Renal cortex interstitium (tissue), 11 donors: ENCODE measurements around the gene CCDC78. TPM values are rescaled to one million over a fixed set of nuclear protein-coding genes. Genes with fewer than 3 reads are reported as not detected.
"Not testable (repeated sequence)": the region's sequence is repeated elsewhere in the genome, so short reads cannot be mapped to it uniquely, and the experiment has no call there.

Experiments
- DNase-seq, 11 donors: peaks; one replicate each; pipeline ENCODE4 v3.0.0-alpha.2; 2013; ENCODE audit warnings: low read depth in 9 of 11, low spot score in 4 of 11; ENCODE audit errors: extremely low read depth in 1 of 11
- polyA plus RNA-seq, 3 donors: library from polyadenylated mRNA; unstranded; fragments of 120-200 nt; gene quantifications; one replicate each; pipeline ENCODE4 v1.2.1, GENCODE V29; 2013; ENCODE audit not compliant: insufficient read length in 3 of 3

The CCDC78 gene
- polyA plus RNA-seq, 3 donors = 1.5 to 3.6 (median 3.1) TPM

GRCh38 chr16:762595-763268, 36.5 kb upstream of the CCDC78 start:
- no peak for DNase-seq

- no peak for DNase-seq
Observed at GRCh38 chr16:761625-762513, 35.6 kb upstream of the CCDC78 start.

GRCh38 chr16:760545-761343, 34.5 kb upstream of the CCDC78 start, which contains the start of gene MSLN:
Gene MSLN, plus strand, starts transcription at chr16:760734. Its CDS starts 1,947 bp downstream, at chr16:762681.
- no peak for DNase-seq

- no peak for DNase-seq
Observed at GRCh38 chr16:760065-760464, 33.8 kb upstream of the CCDC78 start.

GRCh38 chr16:759110-759910, 33.1 kb upstream of the CCDC78 start:
- no peak for DNase-seq

- no peak for DNase-seq
Observed at GRCh38 chr16:756428-756827, 30.2 kb upstream of the CCDC78 start.

- no peak for DNase-seq
Observed at GRCh38 chr16:754656-755055, 28.4 kb upstream of the CCDC78 start.

- DNase-seq = not testable (repeated sequence)
Observed at GRCh38 chr16:754121-754607, 27.9 kb upstream of the CCDC78 start.

- DNase-seq = no peak
Observed at GRCh38 chr16:752007-752312, 25.7 kb upstream of the CCDC78 start.

GRCh38 chr16:751152-752006, 25.1 kb upstream of the CCDC78 start:
- DNase-seq = no peak

GRCh38 chr16:750485-750884, 24.2 kb upstream of the CCDC78 start:
- no peak for DNase-seq

- no peak for DNase-seq
Observed at GRCh38 chr16:749010-749409, 22.8 kb upstream of the CCDC78 start.

GRCh38 chr16:747978-748746, 21.9 kb upstream of the CCDC78 start:
- no peak for DNase-seq

- no peak for DNase-seq
Observed at GRCh38 chr16:746637-747036, 20.4 kb upstream of the CCDC78 start.

GRCh38 chr16:745739-746138, 19.5 kb upstream of the CCDC78 start:
- DNase-seq = no peak

GRCh38 chr16:743794-744500, 17.7 kb upstream of the CCDC78 start:
- no peak for DNase-seq

- not testable (repeated sequence) for DNase-seq
Observed at GRCh38 chr16:742894-743293, 16.7 kb upstream of the CCDC78 start.
